Progenitor cell of endocrine pancreas (in vitro differentiated cells): ENCODE results near the gene INO80E. TPM values are rescaled to one million over a fixed set of nuclear protein-coding genes. Genes with fewer than 3 reads are reported as not detected.
A peak's percentile ranks its signal among the peaks of the same experiment; 100 is the strongest.

Source experiments
- DNase-seq: peaks from one replicate; pipeline ENCODE4 v3.0.0; 2021; ENCODE audit warnings: low spot score; ENCODE audit not compliant: unreplicated experiment
- H3K27ac Mint-ChIP-seq: 2 replicates; pipeline ENCODE4 v1.8.0; 2021; ENCODE audit warnings: mild to moderate bottlenecking, moderate library complexity, mixed read lengths
- H3K27me3 Mint-ChIP-seq: 2 replicates; pipeline ENCODE4 v1.8.0; 2021; ENCODE audit warnings: mixed read lengths
- H3K36me3 Mint-ChIP-seq: 2 replicates; pipeline ENCODE4 v1.8.0; 2022; ENCODE audit warnings: mixed read lengths; ENCODE audit not compliant: insufficient read depth
- H3K4me1 Mint-ChIP-seq: 2 replicates; pipeline ENCODE4 v1.8.0; 2021; ENCODE audit warnings: low read depth, mixed read lengths
- H3K4me3 Mint-ChIP-seq: 2 replicates; pipeline ENCODE4 v1.8.0; 2021; ENCODE audit warnings: low read depth, mild to moderate bottlenecking, moderate library complexity, mixed read lengths
- H3K9me3 Mint-ChIP-seq: 2 replicates; pipeline ENCODE4 v1.8.0; 2021; ENCODE audit warnings: low read depth, mixed read lengths
- total RNA-seq: library from RNA; stranded (reverse); gene quantifications from 2 replicates; pipeline ENCODE4 v1.2.1, GENCODE V29; 2021
- TF ChIP-seq, protein P1 (sequence below): fragments of 200-600 bp; sonication (generic); IDR thresholded peaks from one replicate; pipeline ENCODE4 v1.5.0; 2021; ENCODE audit warnings: antibody characterized with exemption, mild to moderate bottlenecking; ENCODE audit not compliant: unreplicated experiment

Gene INO80E
- total RNA-seq, 1 donor from 2014 or later, result 74.2 TPM

DNA sequence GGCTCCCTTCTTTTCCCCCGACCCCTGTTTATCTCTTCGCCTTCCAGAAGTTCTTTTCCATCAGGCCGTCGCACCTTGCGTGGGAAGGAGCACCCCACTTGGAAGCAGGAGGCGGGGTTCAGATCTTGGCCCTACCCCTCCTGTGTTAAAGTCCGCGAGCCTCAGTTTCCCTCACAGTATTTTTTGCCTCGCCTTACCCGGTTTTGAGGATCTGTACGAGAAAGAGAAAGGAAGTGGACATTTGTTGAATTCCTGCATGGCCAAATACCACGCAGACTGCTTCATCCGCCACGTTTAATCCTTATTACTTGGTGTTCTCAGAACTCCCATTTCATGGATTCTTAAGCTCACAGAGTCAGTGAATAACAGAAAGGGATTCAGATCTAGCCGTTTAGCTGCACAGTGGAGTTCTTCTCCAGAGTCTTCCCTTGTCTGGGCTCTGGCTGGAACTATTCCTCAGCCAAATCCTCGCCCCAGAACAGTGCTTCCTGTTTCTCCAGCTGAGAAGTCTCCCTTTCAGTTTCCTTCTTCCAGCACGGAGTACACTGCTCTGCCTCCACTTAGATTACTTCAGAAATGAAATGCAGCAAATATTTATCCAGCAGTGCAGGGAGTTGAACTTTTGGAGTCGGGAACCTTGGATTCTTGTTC is 33.6 kb upstream of the INO80E start:
- TF ChIP-seq, protein P1, sequence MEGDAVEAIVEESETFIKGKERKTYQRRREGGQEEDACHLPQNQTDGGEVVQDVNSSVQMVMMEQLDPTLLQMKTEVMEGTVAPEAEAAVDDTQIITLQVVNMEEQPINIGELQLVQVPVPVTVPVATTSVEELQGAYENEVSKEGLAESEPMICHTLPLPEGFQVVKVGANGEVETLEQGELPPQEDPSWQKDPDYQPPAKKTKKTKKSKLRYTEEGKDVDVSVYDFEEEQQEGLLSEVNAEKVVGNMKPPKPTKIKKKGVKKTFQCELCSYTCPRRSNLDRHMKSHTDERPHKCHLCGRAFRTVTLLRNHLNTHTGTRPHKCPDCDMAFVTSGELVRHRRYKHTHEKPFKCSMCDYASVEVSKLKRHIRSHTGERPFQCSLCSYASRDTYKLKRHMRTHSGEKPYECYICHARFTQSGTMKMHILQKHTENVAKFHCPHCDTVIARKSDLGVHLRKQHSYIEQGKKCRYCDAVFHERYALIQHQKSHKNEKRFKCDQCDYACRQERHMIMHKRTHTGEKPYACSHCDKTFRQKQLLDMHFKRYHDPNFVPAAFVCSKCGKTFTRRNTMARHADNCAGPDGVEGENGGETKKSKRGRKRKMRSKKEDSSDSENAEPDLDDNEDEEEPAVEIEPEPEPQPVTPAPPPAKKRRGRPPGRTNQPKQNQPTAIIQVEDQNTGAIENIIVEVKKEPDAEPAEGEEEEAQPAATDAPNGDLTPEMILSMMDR, result no peak
- H3K4me3 Mint-ChIP-seq, result peak overlapping the region; percentile 83
- H3K36me3 Mint-ChIP-seq, result peaks cover 8% of the 10 kb centered on the region
- H3K27me3 Mint-ChIP-seq, result no peaks in the 10 kb centered on the region
- H3K27ac Mint-ChIP-seq, result peak overlapping the region; percentile 95
- H3K4me1 Mint-ChIP-seq, result peaks cover 10% of the 10 kb centered on the region
- no peaks in the 10 kb centered on the region for H3K9me3 Mint-ChIP-seq
- no peak for DNase-seq

DNA sequence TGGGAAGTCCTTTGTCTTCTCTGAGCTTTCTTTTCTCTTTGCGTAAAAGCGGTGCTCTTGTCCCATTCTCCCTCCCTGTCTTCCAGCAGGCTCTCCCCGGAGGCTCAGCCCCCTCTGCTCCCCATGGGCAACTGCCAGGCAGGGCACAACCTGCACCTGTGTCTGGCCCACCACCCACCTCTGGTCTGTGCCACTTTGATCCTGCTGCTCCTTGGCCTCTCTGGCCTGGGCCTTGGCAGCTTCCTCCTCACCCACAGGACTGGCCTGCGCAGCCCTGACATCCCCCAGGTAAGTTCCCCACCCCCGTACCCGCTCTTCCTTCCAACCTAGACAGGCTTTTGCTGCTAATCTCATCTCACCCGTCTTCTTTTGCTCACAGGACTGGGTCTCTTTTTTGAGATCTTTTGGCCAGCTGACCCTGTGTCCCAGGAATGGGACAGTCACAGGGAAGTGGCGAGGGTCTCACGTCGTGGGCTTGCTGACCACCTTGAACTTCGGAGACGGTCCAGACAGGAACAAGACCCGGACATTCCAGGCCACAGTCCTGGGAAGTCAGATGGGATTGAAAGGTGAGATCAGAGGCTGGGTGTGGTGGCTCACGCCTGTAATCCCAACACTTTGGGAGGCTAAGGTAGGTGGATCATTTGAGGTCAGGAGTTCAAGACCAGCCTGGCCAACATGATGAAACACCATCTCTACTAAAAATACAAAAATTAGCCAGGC is 32.9 kb upstream of the INO80E start:
- H3K4me3 Mint-ChIP-seq, result peak overlapping the region; percentile 83
- TF ChIP-seq, protein P1, result no peak
- peaks cover 10% of the 10 kb centered on the region for H3K36me3 Mint-ChIP-seq
- H3K27ac Mint-ChIP-seq, result peak overlapping the region; percentile 82
- peaks cover 10% of the 10 kb centered on the region for H3K4me1 Mint-ChIP-seq
- no peak for DNase-seq
- no peaks in the 10 kb centered on the region for H3K27me3 Mint-ChIP-seq
- H3K9me3 Mint-ChIP-seq, result no peaks in the 10 kb centered on the region

DNA sequence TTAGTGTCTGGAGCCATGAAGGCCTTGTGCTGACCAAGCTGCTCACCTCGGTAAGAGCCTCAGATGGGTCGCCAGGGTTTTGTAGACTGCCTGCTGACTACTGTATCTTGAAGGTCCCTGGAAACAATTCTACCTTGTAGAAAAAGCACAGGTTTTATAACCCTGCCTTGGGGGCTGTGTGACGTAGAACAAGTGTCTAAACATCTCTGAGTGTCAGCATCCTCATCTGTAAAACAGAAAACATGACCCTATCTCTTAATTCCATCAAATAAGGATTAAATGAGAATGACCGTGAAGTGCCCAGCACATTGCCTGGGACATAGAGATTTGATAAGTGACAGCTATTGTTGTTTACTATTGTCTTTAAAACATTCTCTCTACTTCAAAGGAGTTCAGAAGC is 27.8 kb upstream of the INO80E start:
- Mint-ChIP-seq H3K4me1 (no peaks in the 10 kb centered on the region), H3K27ac (no peak overlapping the region), H3K4me3 (no peak overlapping the region), H3K27me3 (no peaks in the 10 kb centered on the region), H3K9me3 (peaks cover 6% of the 10 kb centered on the region), H3K36me3 (peaks cover 37% of the 10 kb centered on the region)
- DNase-seq, result no peak
- TF ChIP-seq, protein P1, result no peak

DNA sequence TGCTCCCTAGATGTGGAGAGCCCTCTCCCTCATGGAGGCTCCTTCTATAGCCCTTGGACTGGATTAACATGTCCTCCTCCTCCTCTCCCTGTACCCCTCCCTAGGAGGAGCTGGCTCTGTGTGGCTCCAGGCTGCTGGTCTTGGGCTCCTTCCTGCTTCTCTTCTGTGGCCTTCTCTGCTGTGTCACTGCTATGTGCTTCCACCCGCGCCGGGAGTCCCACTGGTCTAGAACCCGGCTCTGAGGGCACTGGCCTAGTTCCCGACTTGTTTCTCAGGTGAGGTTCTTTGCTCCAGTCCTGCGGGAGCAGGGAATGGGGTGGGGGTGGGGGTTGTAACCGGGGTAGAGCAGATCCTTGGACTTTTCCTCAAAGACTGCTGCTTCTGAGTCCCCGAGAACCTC is 24.7 kb upstream of the INO80E start:
- no peak overlapping the region for H3K27ac Mint-ChIP-seq

DNA sequence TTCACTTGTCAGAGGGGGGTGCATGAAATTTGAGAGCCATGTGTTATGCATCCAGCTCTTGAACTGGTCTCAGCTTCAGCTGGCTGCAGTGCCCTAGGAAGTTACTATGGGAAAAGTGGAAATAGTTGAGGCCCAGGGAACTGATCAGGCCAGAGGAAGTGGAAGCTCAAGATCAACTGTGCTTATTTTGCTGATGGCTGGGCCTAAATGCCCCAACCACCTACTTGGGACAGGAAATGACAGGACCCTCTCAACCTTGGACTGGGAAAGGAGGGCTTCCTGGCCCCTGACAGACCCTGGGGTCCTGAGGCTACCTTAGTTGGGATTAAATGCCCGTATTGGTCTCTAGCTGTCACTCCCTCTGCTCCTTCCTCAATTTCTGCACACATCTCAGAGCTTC is 23.5 kb upstream of the INO80E start:
- no peak for DNase-seq
- Mint-ChIP-seq H3K27me3 (no peaks in the 10 kb centered on the region), H3K9me3 (peaks cover 6% of the 10 kb centered on the region), H3K36me3 (peaks cover 31% of the 10 kb centered on the region), H3K4me3 (no peak overlapping the region), H3K27ac (no peak overlapping the region), H3K4me1 (peaks cover 22% of the 10 kb centered on the region)
- TF ChIP-seq, protein P1, result no peak

More for the DNA sequence above, 24.7 kb upstream of the INO80E start:
- Mint-ChIP-seq H3K9me3 (peaks cover 6% of the 10 kb centered on the region), H3K27me3 (no peaks in the 10 kb centered on the region), H3K36me3 (peaks cover 31% of the 10 kb centered on the region), H3K4me1 (peaks cover 16% of the 10 kb centered on the region), H3K4me3 (no peak overlapping the region)
- TF ChIP-seq, protein P1, result no peak
- no peak for DNase-seq
